Renal cortical epithelial cell (primary cell): ENCODE data around the gene KLK14. TPM values are rescaled to one million over a fixed set of nuclear protein-coding genes. Genes with fewer than 3 reads are reported as not detected.

Experiments used
- DNase-seq: peaks from one replicate; pipeline ENCODE4 v3.0.0-alpha.2; 2011; ENCODE audit warnings: low read depth
- total RNA-seq: library from RNA; depleted of rRNA; stranded (reverse); fragments of >200 nt; gene quantifications from 2 replicates; pipeline ENCODE4 v1.2.3, GENCODE V29; 2014

Gene KLK14
- total RNA-seq, 1 donor from 2014 or later = not detected

- no peak for DNase-seq
Observed at GRCh38 chr19:51044327-51044726, 38.4 kb downstream of the KLK14 start.

DNA sequence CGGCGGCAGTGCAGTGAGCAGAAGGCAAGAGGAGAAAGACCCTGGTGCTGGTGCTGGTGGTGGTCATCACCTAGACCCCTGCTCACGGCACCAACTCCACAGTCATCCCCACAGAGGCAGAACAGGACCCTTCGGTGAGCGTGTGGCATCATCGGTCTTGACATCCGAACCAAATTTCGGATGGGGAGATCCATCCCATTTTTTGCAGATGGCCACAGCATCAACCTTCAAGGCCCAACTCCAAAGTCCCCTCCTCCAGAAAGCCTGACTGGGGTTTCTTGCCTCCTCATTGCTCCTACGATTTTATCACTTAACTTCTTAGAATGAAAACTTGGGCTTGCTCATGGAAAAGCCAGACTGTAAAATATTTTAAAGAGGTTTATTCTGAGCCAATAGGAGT is 39.2 kb downstream of the KLK14 start:
- no peak for DNase-seq

GRCh38 chr19:51040151-51040550 is 42.5 kb downstream of the KLK14 start:
- DNase-seq = no peak

- no peak for DNase-seq
Observed at GRCh38 chr19:51036519-51036918, 46.2 kb downstream of the KLK14 start.

GRCh38 chr19:51034704-51035103 is 48.0 kb downstream of the KLK14 start, which contains the start of gene KLK12:
Gene KLK12, minus strand, starts transcription at chr19:51035002. Its CDS starts 381 bp downstream, at chr19:51034621.
- DNase-seq = no peak

- DNase-seq = no peak
Observed at GRCh38 chr19:51031880-51032225, 50.8 kb downstream of the KLK14 start.

- DNase-seq = no peak
Observed at GRCh38 chr19:51031220-51031879, 51.3 kb downstream of the KLK14 start.

GRCh38 chr19:51030631-51031030 is 52.1 kb downstream of the KLK14 start:
- no peak for DNase-seq

GRCh38 chr19:51029718-51030117 is 53.0 kb downstream of the KLK14 start:
- DNase-seq = no peak

Other genes starting within 250 kb of the KLK14 start
- gene KLK15, start 249.3 kb downstream of the KLK14 start, total RNA-seq = not detected in 2 replicates
- not detected in 2 replicates for gene KLK3, start 228.0 kb downstream of the KLK14 start, total RNA-seq
- gene KLK2, start 209.4 kb downstream of the KLK14 start, total RNA-seq = not detected in 2 replicates
- gene KLK4, start 171.5 kb downstream of the KLK14 start, total RNA-seq = not detected in 2 replicates
- 1.3 and 20.7 TPM in 2 replicates for gene KLK5, start 129.8 kb downstream of the KLK14 start, total RNA-seq
- gene KLK6, start 113.3 kb downstream of the KLK14 start, total RNA-seq = 1.0 and 16.8 TPM in 2 replicates
- gene KLK7, start 99.0 kb downstream of the KLK14 start, total RNA-seq = 0.30 and 10.8 TPM in 2 replicates
- gene KLK8, start 81.3 kb downstream of the KLK14 start, total RNA-seq = 5.4 TPM in 1 of 2 replicates, not detected in the other
- gene KLK10, start 63.2 kb downstream of the KLK14 start, total RNA-seq = 0.60 and 17.4 TPM in 2 replicates
- gene KLK11, start 56.3 kb downstream of the KLK14 start, total RNA-seq = not detected in 2 replicates
- gene KLK12, start 47.9 kb downstream of the KLK14 start, total RNA-seq = not detected in 2 replicates
- not detected in 2 replicates for gene KLK13, start 17.8 kb downstream of the KLK14 start, total RNA-seq
- gene CTU1, start 25.5 kb upstream of the KLK14 start, total RNA-seq = 6.4 and 7.8 TPM in 2 replicates
- not detected in 2 replicates for gene SIGLEC9, start 42.0 kb upstream of the KLK14 start, total RNA-seq
- not detected in 2 replicates for gene SIGLEC7, start 59.4 kb upstream of the KLK14 start, total RNA-seq
- not detected in 2 replicates for gene CD33, start 142.2 kb upstream of the KLK14 start, total RNA-seq
- gene SIGLECL1, start 168.2 kb upstream of the KLK14 start, total RNA-seq = not detected in 2 replicates
- gene IGLON5, start 228.8 kb upstream of the KLK14 start, total RNA-seq = 0.05 TPM in 1 of 2 replicates, not detected in the other